Esophagus mucosa (tissue), 1 donor: ENCODE measurements around the gene GAMT. TPM values are rescaled to one million over a fixed set of nuclear protein-coding genes. Genes with fewer than 3 reads are reported as not detected.

Experiments used
- ATAC-seq: fragments of 200-7000 bp; cut with Tn5 transposase; one replicate; pipeline ENCODE4 v1.9.1; 2020
- total RNA-seq: library from RNA; stranded (reverse); gene quantifications from one replicate; pipeline ENCODE4 v1.2.4, GENCODE V29; 2023
- donor health status: DM: yes; HTN: yes; CAD: no.

GAMT gene
- total RNA-seq, 1 donor from 2014 or later = 19.2 TPM

GRCh38 chr19:1418496-1418775 lies 17.1 kb upstream of the GAMT start:
- ATAC-seq = no peak

GRCh38 chr19:1417681-1418495 lies 16.5 kb upstream of the GAMT start:
- no peak for ATAC-seq

GRCh38 chr19:1417145-1417544 lies 15.8 kb upstream of the GAMT start:
- no peak for ATAC-seq

- ATAC-seq = peak; percentile 58
Observed at GRCh38 chr19:1416014-1416841, 14.9 kb upstream of the GAMT start.

GRCh38 chr19:1412995-1413800 lies 11.9 kb upstream of the GAMT start:
- no peak for ATAC-seq

GRCh38 chr19:1412323-1412923 lies 11.1 kb upstream of the GAMT start:
- no peak for ATAC-seq

- no peak for ATAC-seq
Observed at GRCh38 chr19:1411255-1412191, 10.2 kb upstream of the GAMT start.

GRCh38 chr19:1410789-1411188 lies 9.4 kb upstream of the GAMT start:
- no peak for ATAC-seq

- no peak for ATAC-seq
Observed at GRCh38 chr19:1410136-1410786, 8.9 kb upstream of the GAMT start.

GRCh38 chr19:1409204-1410005 lies 8.1 kb upstream of the GAMT start:
- ATAC-seq = no peak

- ATAC-seq = no peak
Observed at GRCh38 chr19:1408300-1409203, 7.2 kb upstream of the GAMT start.

- ATAC-seq = no peak
Observed at GRCh38 chr19:1407528-1408299, 6.4 kb upstream of the GAMT start, which contains the start of gene DAZAP1. DAZAP1 (plus strand) TSS chr19:1407586; CDS start chr19:1407774, 188 bp downstream.

GRCh38 chr19:1406774-1407527 lies 5.6 kb upstream of the GAMT start:
- ATAC-seq = peak; percentile 86

GRCh38 chr19:1402411-1403070 lies 1.2 kb upstream of the GAMT start:
- peak; percentile 26 for ATAC-seq

- no peak for ATAC-seq
Observed at GRCh38 chr19:1401889-1402217, 511 bp upstream of the GAMT start.

GRCh38 chr19:1400281-1401137 lies 833 bp downstream of the GAMT start:
- peak; percentile 8 for ATAC-seq
